OCI-M1 (cell line): Measurements from ENCODE around the gene PARD3B.

Experiments used
- DNase-seq: peaks from one replicate; lab custom pipeline; 2025; lab: John Stamatoyannopoulos, UW

Gene PARD3B

GRCh38 chr2:204706939-204707338 lies 161.7 kb downstream of the PARD3B start:
- peak; percentile 54 for DNase-seq

- no peak for DNase-seq
Measured at GRCh38 chr2:204713211-204713610, 167.9 kb downstream of the PARD3B start.

GRCh38 chr2:204715361-204715760 lies 170.1 kb downstream of the PARD3B start:
- DNase-seq, result no peak

- peak; percentile 19 for DNase-seq
Measured at GRCh38 chr2:204717591-204717990, 172.3 kb downstream of the PARD3B start.

- no peak for DNase-seq
Measured at GRCh38 chr2:204718607-204719006, 173.3 kb downstream of the PARD3B start.

- no peak for DNase-seq
Measured at GRCh38 chr2:204720874-204721273, 175.6 kb downstream of the PARD3B start.

- no peak for DNase-seq
Measured at GRCh38 chr2:204722207-204722606, 176.9 kb downstream of the PARD3B start.

GRCh38 chr2:204722691-204723090 lies 177.4 kb downstream of the PARD3B start:
- DNase-seq, result no peak

- no peak for DNase-seq
Measured at GRCh38 chr2:204725693-204726360, 180.6 kb downstream of the PARD3B start.

GRCh38 chr2:204726831-204727230 lies 181.6 kb downstream of the PARD3B start:
- DNase-seq, result no peak

GRCh38 chr2:204727368-204727767 lies 182.1 kb downstream of the PARD3B start:
- no peak for DNase-seq

GRCh38 chr2:204730603-204731002 lies 185.3 kb downstream of the PARD3B start:
- DNase-seq, result no peak

- DNase-seq, result no peak
Measured at GRCh38 chr2:204732019-204732418, 186.7 kb downstream of the PARD3B start.

- DNase-seq, result no peak
Measured at GRCh38 chr2:204737296-204737695, 192.0 kb downstream of the PARD3B start.

GRCh38 chr2:204738721-204739120 lies 193.4 kb downstream of the PARD3B start:
- DNase-seq, result no peak

GRCh38 chr2:204743393-204743960 lies 198.2 kb downstream of the PARD3B start:
- peak; percentile 47 for DNase-seq

GRCh38 chr2:204744506-204744905 lies 199.2 kb downstream of the PARD3B start:
- DNase-seq, result no peak

- DNase-seq, result no peak
Measured at GRCh38 chr2:204748286-204748685, 203.0 kb downstream of the PARD3B start.

- peak; percentile 29 for DNase-seq
Measured at GRCh38 chr2:204749319-204749718, 204.0 kb downstream of the PARD3B start.

- peak; percentile 40 for DNase-seq
Measured at GRCh38 chr2:204750389-204750788, 205.1 kb downstream of the PARD3B start.

GRCh38 chr2:204751472-204751871 lies 206.2 kb downstream of the PARD3B start:
- no peak for DNase-seq

GRCh38 chr2:204753841-204754240 lies 208.6 kb downstream of the PARD3B start:
- peak; percentile 94 for DNase-seq

GRCh38 chr2:204754898-204755297 lies 209.6 kb downstream of the PARD3B start:
- no peak for DNase-seq
